C4-2B (cell line): ENCODE measurements around the gene USH2A.

Experiments used
- CTCF ChIP-seq: fragments of 450-650 bp; conservative IDR thresholded peaks from 2 replicates; pipeline ENCODE4 v1.5.1; 2017; ENCODE audit warnings: mild to moderate bottlenecking
- ZFX ChIP-seq: fragments of 450-650 bp; IDR thresholded peaks from 2 replicates; pipeline ENCODE4 v1.6.1; 2017

- no peak for TF ChIP-seq CTCF
- TF ChIP-seq ZFX: no peak
Measured at GRCh38 chr1:215797859-215798258, 625.4 kb downstream of the USH2A start.
